K562 (cell line): Measurements from ENCODE around the gene CHPF2.

ENCODE experiments used
- EP300 ChIP-seq: IDR thresholded peaks from 2 replicates; pipeline ENCODE4 v1.6.1; 2012; ENCODE audit warnings: low read length, improper control_type of control experiment
- GTF2F1 ChIP-seq: IDR thresholded peaks from 2 replicates; pipeline ENCODE4 v1.6.1; 2011; ENCODE audit warnings: low read depth, low read length, improper control_type of control experiment
- ILK ChIP-seq: fragments of 450-650 bp; IDR thresholded peaks from 2 replicates; pipeline ENCODE4 v1.6.1; 2016; ENCODE audit warnings: missing genetic modification characterization, low read depth, mild to moderate bottlenecking, missing compliant biosample characterization, moderate library complexity, borderline replicate concordance
- IRF2 ChIP-seq: sonication (generic); formaldehyde crosslinking; IDR thresholded peaks from 2 replicates; pipeline ENCODE4 v1.8.1; 2022; ENCODE audit warnings: mild to moderate bottlenecking, missing genetic modification reagents
- SIX5 ChIP-seq, 2 experiments: IDR thresholded peaks; 2 replicates each; pipeline ENCODE4 v1.6.1; 2011; ENCODE audit warnings: low read length in 2 of 2, borderline replicate concordance in 1 of 2, low read depth in 1 of 2, mild to moderate bottlenecking in 1 of 2, moderate library complexity in 1 of 2; ENCODE audit not compliant: insufficient read depth in 1 of 2
- TF ChIP-seq, protein P1 (sequence below), 3 experiments: IDR thresholded peaks in 2 of 3; conservative IDR thresholded peaks in 1 of 3; 2 replicates each; pipeline ENCODE4 v1.5.1; 2011 to 2012; ENCODE audit warnings: low read length in 3 of 3, mild to moderate bottlenecking in 3 of 3, control low read depth in 2 of 3, improper control_type of control experiment in 1 of 3, inconsistent platforms in 1 of 3, low read depth in 1 of 3, mixed read lengths in 1 of 3, moderate library complexity in 1 of 3; ENCODE audit not compliant: insufficient read depth in 2 of 3

DNA sequence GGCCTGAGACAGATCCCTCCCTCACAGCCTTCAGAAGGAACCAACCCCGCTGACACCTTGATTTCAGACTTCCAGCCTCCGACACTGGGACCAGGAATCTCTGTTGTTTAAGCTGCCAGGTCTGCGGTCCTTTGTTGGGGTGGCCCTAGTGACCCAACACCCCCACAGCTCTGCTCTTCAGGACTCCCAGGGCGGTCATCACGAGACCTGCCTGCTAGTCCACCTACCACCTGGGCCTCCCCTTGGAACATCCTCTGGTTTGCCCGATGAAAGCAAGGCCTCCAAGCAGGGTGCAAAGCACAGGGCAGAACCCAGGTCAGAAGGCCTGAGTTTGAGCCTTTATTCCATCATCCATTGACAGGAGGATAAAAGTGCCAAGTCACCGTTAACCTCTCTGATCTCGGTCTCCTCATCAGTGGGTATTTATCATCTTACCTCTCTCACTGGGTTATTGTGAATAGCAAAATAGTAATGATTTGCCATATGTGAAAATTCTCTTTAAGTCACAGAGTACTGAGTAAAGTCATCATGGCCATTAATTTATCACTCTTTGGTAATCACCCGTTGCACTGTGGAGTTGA is 33.2 kb downstream of the CHPF2 start:
- TF ChIP-seq, protein P1, sequence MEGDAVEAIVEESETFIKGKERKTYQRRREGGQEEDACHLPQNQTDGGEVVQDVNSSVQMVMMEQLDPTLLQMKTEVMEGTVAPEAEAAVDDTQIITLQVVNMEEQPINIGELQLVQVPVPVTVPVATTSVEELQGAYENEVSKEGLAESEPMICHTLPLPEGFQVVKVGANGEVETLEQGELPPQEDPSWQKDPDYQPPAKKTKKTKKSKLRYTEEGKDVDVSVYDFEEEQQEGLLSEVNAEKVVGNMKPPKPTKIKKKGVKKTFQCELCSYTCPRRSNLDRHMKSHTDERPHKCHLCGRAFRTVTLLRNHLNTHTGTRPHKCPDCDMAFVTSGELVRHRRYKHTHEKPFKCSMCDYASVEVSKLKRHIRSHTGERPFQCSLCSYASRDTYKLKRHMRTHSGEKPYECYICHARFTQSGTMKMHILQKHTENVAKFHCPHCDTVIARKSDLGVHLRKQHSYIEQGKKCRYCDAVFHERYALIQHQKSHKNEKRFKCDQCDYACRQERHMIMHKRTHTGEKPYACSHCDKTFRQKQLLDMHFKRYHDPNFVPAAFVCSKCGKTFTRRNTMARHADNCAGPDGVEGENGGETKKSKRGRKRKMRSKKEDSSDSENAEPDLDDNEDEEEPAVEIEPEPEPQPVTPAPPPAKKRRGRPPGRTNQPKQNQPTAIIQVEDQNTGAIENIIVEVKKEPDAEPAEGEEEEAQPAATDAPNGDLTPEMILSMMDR (IDR thresholded peaks at IDR 0.05 in 2 of 3, conservative IDR thresholded peaks at IDR 0.05 in 1 of 3; ENCODE audit: insufficient read depth in 2 of 3, low read depth in 1 of 3, low read length in 3 of 3), result no peak
- no peak for TF ChIP-seq EP300
- no peak for TF ChIP-seq IRF2 (CRISPR knock-in tag)
- no peak for TF ChIP-seq SIX5 (IDR thresholded peaks at IDR 0.05; ENCODE audit: borderline replicate concordance in 1 of 2, insufficient read depth in 1 of 2, low read depth in 1 of 2, low read length in 2 of 2)
- TF ChIP-seq GTF2F1, result no peak
- no peak for TF ChIP-seq ILK
